ENCODE measurements around the gene WWOX. TPM values are rescaled to one million over a fixed set of nuclear protein-coding genes. Genes with fewer than 3 reads are reported as not detected.

WWOX gene
- total and polyA plus RNA-seq, 2 of the 4 experiments (the other 2 are of a cell fraction): 2.7 to 5.4 TPM

- WGBS, 2 experiments (ENCODE audit: extremely low coverage in 2 of 2, insufficient read length in 1 of 2): 60% methylated on average over 1 of the region's 7 CpGs; no CpG with 5 or more reads in 1 of the 2 experiments
- no peak for DNase-seq
- Histone ChIP-seq H3K4me2 (ENCODE audit: low read depth, low read length) (no peak overlapping the region), H3K18ac (ENCODE audit: low read depth, low read length) (no peak overlapping the region), H4K8ac (ENCODE audit: low read depth in 2 of 2, low read length in 2 of 2) (no peak overlapping the region), H3K4ac (ENCODE audit: low read depth, low read length) (no peak overlapping the region), H2BK120ac (ENCODE audit: low read depth, low read length) (no peak overlapping the region), H2AK9ac (replicated peaks; ENCODE audit: low read depth, low read length, poor library complexity) (no peak overlapping the region), H4K5ac (ENCODE audit: low read depth, low read length) (no peak overlapping the region), H3K79me1 (ENCODE audit: low read depth in 1 of 2, low read length in 2 of 2) (no peaks in the 10 kb centered on the region), H4K20me1 (ENCODE audit: insufficient read depth, low read length) (no peaks in the 10 kb centered on the region), H3K4me3 (ENCODE audit: insufficient read depth, low read depth, low read length) (no peak overlapping the region), H2AFZ (replicated peaks; ENCODE audit: low read length, poor library complexity) (no peak overlapping the region), H3K23ac (ENCODE audit: low read depth, low read length) (no peak overlapping the region), H2BK20ac (ENCODE audit: low read depth, low read length) (no peak overlapping the region), H4K91ac (ENCODE audit: insufficient read depth, low read depth, low read length) (no peak overlapping the region), H3K9ac (ENCODE audit: low read depth, low read length) (no peak overlapping the region), H2BK15ac (ENCODE audit: low read depth, low read length) (no peak overlapping the region), H3K9me1 (ENCODE audit: insufficient read depth, low read length) (no peaks in the 10 kb centered on the region), H3K9me3 (ENCODE audit: control insufficient read depth, insufficient read depth, low read length) (peaks cover 19% of the 10 kb centered on the region), H3K4me1 (ENCODE audit: control insufficient read depth, insufficient read depth, low read length) (no peaks in the 10 kb centered on the region), H3K14ac (replicated peaks; ENCODE audit: low read depth, low read length) (no peak overlapping the region), H2AK5ac (ENCODE audit: low read depth, low read length) (no peak overlapping the region), H2BK5ac (ENCODE audit: low read depth, low read length, poor library complexity, severe bottlenecking) (no peak overlapping the region), H3K36me3 (ENCODE audit: control insufficient read depth, insufficient read depth, low read length) (no peaks in the 10 kb centered on the region), H3K56ac (ENCODE audit: extremely low read depth, insufficient read depth, low read length) (no peak overlapping the region), H3K27me3 (ENCODE audit: control insufficient read depth, insufficient read depth, low read length) (no peaks in the 10 kb centered on the region), H3K27ac (ENCODE audit: insufficient read depth, low read length) (no peak overlapping the region)
- no peak for ATAC-seq (ENCODE audit: low read depth)
- no TSS peak for BruUV-seq (replicated peaks)
- CTCF ChIA-PET: interaction anchor here (0.6 kb wide), 1 partner anchor 11 kb away, joined by 4 read pairs; no protein-coding TSS in a partner anchor
- dilution Hi-C loops (cut with HindIII; ENCODE audit: low sequenced_read_pairs, unreplicated experiment) (no loop called here), intact Hi-C loops (cut with micrococcal nuclease) (no loop called here), in situ Hi-C loops (cut with MboI; ENCODE audit: low sequenced_read_pairs) (no loop called here)
- POLR2A ChIA-PET (ENCODE audit: unreplicated experiment): no interaction called here
- TF ChIP-seq ELK1 (IDR thresholded peaks at IDR 0.05; ENCODE audit: borderline replicate concordance, low read depth, low read length): no peak
- no peak for TF ChIP-seq POLR2A (IDR thresholded peaks at IDR 0.05; ENCODE audit: low read depth, low read length)
- TF ChIP-seq RCOR1 (IDR thresholded peaks at IDR 0.05; ENCODE audit: insufficient replicate concordance, low read length): no peak
- TF ChIP-seq BHLHE40 (IDR thresholded peaks at IDR 0.05; ENCODE audit: low read depth, low read length): no peak
- TF ChIP-seq CTCF (conservative IDR thresholded peaks at IDR 0.05; ENCODE audit: low read depth, low read length): no peak
- no peak for TF ChIP-seq SMC3 (IDR thresholded peaks at IDR 0.05; ENCODE audit: low read depth, low read length)
- no peak for TF ChIP-seq NFE2L2 (IDR thresholded peaks at IDR 0.05; ENCODE audit: low read depth, low read length)
- no peak for TF ChIP-seq RFX5 (IDR thresholded peaks at IDR 0.05; ENCODE audit: low read depth, low read length)
- no peak for TF ChIP-seq RAD21 (IDR thresholded peaks at IDR 0.05; ENCODE audit: low read length)
Measured at GRCh38 chr16:78791926-78792325, 692.5 kb downstream of the WWOX start.
